HG02763 (cell line): ENCODE data around the gene SCAF11.

Experiments used
- ATAC-seq: cut with Tn5 transposase; IDR thresholded peaks from one replicate; pipeline ENCODE4 v1.9.1; 2021; ENCODE audit warnings: mild to moderate bottlenecking, moderate library complexity; ENCODE audit not compliant: unreplicated experiment

The SCAF11 gene

DNA sequence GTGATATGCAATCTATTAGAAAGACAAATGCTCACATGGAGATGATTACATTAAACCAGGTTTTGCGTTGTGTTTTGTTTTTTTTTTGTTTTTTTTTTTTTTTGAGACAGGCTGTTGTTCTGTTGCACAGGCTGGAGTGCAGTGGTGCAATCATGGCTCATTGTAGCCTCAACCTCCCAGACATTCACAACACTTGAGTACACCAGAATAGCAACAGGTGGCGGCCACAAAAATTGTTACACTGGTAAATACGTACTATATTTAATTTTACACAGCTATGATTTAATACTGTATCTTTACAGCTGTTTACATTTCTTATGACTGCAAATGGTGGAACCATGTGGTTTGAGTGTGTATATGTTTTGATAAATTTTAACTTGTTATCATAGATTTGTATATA lies 60.0 kb downstream of the SCAF11 start:
- no peak for ATAC-seq

DNA sequence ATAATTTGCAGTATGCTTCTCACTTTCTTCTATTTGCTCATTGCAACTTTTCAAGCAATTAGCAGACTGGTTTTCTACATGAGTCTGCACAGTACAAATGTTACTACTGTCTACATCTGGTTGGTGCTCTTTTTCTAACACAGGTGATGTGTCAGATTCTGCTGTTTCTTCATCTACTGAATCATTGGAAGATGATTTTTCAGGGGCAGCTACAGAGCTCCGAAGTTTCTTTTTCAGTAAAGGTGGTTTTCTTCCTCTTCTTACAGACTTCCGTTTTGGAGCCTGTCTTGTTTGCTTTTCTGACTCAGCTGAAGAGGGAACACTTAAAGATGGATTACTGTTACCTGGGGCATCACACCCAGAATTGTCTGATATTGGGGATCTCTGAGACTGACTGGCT lies 62.1 kb downstream of the SCAF11 start:
- no peak for ATAC-seq

DNA sequence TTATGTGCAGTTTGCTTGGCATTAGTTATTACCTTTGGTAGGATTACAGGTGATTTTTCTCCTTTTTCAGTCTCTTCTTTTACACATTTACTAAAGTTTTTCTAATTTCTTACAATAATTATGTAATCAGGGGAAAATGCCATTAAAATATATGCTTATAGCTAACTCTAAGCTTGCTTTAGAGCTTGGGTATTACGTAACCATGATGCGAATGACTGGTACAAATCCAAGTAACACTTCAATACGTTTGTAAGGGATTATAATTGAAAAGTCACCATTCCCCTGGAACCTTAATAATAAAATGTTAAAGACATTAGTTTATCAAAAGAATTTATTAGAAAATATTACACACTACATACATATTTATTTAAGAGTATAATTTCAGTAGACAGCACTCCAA lies 71.6 kb downstream of the SCAF11 start:
- no peak for ATAC-seq

DNA sequence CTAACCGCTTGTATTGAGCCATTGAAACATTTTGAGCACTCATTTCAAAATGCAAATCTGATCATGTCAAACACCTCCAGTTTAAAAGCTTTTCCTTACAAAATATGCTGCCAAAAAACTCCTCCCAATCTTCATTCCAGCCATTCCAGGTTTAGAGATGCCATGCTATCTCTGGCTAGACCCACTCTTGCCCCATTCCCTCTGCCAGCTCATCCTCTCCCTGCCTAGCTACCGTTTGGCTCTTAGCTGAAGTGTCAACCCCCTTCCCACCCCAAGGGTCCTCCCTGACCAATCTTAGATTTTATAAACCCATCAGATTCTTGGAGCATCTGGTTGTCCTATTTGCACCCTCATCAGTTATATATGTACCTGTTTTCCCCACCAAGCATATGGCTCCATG lies 75.0 kb downstream of the SCAF11 start:
- ATAC-seq, result no peak

DNA sequence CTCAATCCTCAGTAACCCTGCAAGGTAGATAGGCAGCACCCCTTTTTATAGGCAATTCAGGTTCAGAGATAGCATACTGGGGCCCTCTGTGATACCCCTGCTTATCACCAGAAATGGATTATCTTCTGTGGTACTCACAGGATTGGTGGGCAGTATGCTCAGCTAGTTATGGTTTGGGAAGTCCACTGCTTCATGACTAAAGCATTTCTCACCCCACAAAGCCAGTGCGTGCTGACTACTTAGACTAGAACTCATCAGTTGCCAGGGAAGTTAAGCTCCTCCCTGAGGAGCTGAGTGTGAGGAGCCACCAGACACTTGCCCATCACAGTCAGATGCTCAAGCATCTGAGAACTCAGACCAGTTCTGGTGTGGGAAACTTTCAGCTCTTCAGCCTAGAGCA lies 76.3 kb downstream of the SCAF11 start:
- ATAC-seq, result no peak

DNA sequence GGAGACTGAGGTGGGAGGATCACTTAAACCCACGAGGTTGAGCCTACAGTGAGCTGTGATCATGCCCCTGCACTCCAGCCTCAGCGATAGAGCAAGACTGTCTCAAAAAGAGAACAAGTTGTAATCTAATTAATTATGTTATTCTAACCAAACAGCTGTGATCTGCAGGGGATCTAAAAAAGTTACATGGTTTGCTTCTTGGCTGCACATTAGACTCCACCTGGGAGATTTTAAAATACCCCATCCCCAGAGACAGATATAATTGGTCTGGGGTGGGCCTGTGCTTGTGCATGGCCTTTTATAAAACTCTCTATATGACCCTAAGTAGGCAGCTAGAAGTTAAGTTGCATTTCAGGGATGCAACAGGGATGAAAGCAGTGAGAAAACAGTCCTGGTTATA lies 76.7 kb downstream of the SCAF11 start:
- ATAC-seq, result no peak

DNA sequence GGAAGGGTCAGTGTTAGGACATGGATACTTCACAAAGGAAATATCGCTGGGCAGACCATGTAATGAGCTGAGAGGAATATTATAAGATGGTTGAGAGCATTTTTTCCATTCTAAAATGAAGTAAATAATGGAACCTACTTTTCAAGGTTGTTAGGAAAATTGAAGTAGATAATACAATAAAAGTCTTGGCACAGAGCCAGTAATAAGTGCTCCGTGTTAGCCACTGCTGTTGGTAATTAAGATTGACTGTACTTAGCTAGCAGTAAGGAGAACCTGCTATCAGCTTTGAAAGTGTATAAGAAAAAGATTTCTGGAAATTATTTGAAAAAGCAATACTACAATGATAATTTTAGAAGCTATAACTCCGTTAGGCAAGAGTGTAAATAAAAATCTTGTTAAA lies 77.6 kb downstream of the SCAF11 start:
- no peak for ATAC-seq

DNA sequence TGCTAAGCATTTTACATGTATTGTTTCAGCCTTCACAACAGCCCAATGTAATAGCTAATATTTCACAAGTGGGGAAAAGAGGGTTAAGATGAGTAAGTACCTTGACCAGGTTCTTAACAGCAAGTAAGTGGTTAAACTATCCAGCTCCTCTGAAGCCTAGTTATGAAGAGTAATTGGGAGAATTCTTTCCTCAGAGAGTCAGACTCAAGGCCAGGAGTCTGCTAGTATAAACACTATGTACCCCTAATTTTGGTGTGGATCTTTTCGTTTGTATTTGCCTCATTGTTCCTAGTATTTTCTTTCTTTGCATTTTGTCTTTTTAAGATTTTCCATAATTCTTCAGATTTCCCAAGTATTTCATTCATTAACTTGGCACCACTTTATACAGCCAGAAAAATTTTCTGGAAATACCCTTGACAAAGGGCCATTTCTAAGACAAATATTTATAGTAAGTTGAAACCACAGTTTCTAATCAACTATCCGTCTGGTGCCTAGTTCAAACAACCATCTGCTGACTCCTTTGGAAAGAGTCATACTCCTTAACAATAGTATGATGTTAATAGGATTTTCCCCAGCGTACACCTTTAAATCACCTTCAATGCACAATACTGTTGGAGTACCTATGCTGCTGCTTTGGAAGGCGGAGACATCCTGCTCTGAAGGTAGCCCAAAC lies 81.2 kb downstream of the SCAF11 start:
- no peak for ATAC-seq

DNA sequence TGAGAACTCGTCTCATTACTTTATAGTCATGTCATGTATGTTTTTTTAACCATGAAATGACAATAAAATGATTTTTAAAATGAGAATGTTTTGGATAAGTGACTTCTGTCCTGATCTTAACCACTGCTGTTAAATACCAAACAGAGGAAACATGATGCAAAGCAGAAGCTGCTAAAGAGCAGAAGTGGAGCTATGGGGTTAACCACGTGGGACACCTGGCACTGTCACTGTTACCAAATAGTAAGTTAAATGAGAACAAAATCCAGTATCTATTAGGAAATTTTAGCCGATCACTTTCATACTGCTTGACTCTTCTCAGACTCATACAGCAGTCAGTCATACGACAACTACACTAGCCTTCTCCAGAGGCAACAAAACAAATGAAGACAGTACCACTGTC lies 82.4 kb downstream of the SCAF11 start:
- ATAC-seq, result peak; percentile 69

DNA sequence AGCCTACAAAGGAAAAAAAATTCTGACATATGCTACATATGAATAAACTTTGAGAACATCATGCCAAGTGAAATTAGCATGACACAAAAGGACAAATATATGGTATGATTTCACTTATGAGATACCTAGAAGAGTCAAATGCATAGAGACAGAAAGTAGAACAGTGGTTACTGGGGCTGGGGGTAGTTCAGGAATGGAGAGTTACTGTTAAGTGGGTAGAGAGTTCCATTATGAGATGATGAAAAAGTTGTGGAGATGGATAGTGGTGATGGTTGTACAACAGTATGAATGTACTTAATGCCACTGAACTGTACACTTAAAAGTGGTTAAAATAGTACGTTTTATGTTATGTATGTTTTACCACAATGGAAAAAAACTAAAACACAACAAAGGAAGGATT lies 92.3 kb downstream of the SCAF11 start:
- ATAC-seq, result no peak

DNA sequence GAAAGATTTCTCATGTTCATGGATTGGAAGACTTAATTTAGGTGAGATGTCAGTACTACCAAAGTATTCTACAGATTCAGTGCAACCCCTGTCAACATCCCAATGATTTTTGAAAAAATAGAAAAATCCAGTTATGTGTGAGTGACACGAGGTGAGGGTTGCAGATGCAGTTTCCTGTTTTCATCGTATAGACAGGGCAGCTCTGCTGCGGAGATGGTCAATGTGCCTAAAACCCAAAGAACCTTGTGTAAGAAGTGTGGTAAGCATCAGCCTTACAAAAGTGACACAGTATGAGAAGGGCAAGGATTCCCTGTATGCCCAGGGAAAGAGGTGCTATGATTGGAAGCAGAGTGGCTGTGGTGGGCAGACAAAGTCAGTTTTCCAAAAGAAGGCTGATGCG lies 94.4 kb downstream of the SCAF11 start:
- no peak for ATAC-seq

DNA sequence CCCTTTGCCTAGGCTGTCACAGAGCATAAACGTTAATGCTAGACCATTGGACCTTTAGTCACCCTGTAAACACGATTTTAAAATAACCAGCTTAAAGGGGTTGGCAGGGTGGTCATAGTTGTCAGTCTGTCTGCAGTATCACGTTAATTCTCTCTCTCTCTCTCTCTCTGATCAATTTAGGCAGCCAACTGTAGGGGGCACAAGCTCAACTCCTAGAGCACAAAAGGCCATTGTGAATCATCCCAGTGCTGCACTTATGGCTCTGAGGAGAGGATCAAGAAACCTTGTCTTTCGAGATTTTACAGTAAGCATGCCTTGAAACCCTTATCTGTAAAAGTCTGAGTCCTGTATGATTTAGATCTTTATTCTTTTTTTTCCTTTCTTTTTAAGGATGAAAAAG lies 97.1 kb downstream of the SCAF11 start:
- no peak for ATAC-seq

DNA sequence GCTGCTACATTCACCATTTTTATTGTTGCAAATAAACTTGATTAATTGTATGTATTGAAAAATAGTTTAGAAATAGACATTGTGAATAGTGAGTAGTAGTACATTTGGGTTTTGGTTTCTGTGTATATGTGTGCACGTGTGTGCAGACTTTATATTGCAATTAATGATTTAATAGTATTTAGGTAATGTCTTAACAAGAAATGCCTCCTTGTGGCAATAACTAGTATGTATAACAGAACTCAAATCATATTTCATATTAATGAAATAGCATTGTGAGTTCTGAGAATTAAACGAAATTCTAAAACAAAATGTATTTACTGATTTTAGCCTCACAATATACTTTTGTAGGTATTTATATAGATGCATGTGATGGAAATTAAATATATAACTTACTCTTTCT lies 100.1 kb downstream of the SCAF11 start:
- ATAC-seq, result no peak

DNA sequence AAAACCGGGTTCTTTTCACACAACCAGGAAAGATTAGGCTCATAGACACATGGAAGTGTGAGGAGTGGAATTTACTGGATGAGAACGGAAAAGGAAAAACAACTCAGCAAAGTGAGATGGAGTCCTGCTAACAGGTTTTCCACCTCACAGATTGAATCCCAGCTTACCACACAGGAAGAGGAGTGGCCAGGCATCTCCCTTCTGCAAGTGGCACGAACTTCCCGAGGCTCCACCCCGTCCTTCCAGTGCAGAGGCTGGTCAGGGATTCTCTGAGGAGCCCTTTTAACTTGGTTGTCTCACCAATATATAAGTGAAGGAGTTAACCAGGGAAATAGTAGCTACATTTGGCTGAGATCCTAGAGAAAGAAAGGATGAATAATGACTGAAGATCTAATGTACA lies 102.8 kb downstream of the SCAF11 start:
- ATAC-seq, result no peak

DNA sequence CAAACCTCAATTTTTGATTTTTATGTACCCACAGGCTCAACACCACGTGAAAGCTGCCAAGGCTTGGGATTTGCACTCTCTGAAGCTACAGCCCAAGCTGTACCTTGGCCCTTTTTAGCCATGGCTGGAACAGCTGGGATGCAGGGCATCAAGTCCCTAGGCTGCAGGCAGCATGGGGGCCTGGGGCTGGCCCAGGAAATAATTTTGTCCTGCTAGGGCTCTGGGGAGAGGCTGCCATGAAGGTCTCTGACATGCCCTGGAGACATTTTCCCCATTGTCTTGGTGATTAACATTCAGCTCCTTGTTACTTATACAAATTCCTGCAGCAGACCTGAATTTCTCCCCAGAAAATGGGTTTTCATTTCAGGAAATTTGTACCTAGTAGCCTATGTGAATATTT lies 103.7 kb downstream of the SCAF11 start:
- no peak for ATAC-seq

DNA sequence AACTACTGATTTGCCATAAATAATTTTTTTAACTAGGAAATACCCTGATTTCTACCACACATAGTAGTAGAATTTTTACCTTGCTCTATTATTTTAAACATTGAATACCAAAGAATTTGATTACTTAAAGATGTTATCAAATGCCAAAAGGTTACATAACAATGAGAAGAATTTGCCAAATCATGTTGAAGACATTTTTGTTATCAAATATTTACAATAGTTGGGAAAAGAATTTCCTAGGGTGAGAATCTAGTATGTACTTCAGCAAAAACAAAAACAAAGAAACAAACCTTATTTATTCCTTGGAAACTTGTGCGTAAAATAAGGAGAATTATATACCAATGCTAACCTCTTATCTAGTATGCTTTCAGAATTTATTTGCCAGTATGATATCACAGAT lies 107.2 kb downstream of the SCAF11 start:
- ATAC-seq, result no peak

DNA sequence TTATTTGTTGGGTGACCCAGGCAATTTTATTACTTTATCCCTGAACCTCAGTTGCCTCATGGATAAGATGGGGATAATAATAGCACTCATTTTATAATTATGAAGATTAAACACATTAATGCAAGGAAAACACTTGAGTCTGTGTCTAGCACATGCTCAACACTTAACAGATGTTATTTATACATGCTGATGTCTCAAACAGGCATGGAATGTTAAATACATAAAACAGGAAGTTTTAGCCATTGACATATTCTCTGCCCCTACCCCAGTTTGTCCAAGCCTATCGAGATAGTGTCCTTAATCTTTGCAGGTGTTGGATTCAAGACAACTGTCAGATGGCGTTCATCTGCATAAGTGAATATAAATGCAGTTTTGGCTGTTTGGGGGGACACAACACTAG lies 109.8 kb downstream of the SCAF11 start:
- ATAC-seq, result no peak

DNA sequence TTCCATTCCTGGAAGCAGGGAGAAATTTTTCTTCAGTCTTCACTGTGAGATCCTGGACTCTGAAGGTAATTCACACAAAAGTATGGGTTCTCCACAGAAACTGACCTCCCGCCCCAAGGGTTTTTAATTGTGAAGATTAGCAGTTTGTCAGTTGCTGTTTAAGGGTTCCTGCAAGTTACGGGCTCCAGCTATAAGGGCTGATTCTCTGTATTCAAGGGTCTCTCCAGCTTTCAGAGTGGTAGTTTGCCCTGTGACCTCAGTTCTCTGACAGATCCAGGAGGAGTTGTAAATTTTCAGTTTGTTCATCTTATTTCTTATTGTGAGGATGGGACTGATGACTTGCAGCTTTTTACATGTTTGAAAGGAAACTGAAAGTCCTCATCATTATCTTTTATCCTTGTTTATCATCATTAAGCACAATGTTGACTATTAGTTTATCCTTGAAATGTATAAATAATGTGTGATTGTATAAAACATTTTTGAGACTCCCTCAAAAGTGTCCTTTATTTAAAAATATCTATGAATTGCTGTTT lies 110.9 kb downstream of the SCAF11 start:
- ATAC-seq, result no peak

DNA sequence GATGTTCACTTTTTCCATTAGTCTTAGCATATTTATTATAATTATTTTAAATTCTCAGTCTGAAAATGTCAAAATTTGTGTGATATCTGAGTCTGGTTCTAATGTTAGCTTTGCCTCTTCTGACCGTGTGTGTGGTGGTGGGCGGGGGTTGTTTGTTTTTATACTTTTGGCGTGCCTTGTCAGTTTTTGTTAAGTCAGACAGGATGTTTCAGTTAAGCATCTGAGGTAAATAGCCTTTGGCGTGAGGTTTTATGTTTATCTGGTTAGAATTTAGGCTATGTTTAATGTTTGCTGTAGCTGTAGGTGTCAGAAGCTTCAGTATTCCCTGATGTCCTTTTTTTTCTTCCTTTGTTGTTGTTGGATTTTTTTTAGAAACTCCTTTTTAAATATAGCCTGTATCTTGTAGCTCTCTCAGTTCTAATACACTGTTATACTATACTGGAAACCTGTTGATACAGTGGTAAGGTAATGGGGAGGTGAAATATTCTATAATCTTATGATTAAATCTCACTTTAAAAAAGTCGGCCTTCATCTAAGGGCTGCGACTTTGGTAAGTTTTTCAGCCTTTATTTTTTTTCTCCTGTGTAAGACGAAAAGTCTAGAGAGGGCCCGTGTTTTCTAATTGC lies 111.6 kb downstream of the SCAF11 start:
- ATAC-seq, result no peak

DNA sequence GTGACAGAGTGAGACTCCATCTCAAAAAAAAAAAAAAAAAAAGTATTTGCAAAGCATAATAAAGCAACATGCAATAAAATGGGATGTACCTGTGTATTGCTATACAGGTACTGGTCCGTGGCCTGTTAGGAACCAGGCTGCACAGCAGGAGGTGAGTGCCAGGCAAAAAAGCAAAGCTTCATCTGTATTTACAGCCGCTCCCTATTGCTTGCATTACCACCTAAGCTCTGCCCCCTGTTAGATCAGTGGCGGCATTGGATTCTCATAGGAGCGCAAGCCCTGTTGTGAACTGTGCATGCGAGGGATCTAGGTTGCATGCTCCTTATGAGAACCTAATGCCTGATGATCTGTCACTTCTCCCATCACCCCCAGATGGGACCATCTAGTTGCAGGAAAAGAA lies 113.3 kb downstream of the SCAF11 start:
- no peak for ATAC-seq

DNA sequence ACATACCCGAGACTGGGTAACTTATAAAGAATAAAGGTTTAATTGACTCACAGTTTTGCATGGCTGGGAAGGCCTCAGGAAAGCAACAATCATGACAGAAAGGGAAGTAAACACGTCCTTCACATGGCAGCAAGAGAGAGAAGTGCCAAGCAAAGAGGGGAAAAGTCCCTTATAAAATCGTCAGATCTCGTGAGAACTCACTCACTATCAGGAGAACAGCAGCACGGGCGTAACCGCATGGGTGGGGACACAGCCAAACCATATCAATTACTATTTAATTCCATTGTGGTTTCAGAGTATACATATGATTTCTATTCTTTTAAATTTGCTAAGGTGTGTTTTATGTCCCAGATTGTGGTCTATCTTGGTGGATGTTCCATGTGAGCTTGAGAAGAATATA lies 117.9 kb downstream of the SCAF11 start:
- ATAC-seq, result no peak
